HG02885 (cell line): Measurements from ENCODE around the gene SCN8A.
"Not testable (repeated sequence)": the region's sequence is repeated elsewhere in the genome, so short reads cannot be mapped to it uniquely, and the experiment has no call there.

Experiments
- ATAC-seq: cut with Tn5 transposase; IDR thresholded peaks from one replicate; pipeline ENCODE4 v1.9.1; 2021; ENCODE audit warnings: mild to moderate bottlenecking; ENCODE audit not compliant: unreplicated experiment, poor library complexity

SCN8A gene

GRCh38 chr12:51823875-51824565 is 233.0 kb downstream of the SCN8A start:
- no peak for ATAC-seq

- ATAC-seq: no peak
These were observed 234.2 kb downstream of the SCN8A start for GRCh38 chr12:51825216-51825615.

DNA sequence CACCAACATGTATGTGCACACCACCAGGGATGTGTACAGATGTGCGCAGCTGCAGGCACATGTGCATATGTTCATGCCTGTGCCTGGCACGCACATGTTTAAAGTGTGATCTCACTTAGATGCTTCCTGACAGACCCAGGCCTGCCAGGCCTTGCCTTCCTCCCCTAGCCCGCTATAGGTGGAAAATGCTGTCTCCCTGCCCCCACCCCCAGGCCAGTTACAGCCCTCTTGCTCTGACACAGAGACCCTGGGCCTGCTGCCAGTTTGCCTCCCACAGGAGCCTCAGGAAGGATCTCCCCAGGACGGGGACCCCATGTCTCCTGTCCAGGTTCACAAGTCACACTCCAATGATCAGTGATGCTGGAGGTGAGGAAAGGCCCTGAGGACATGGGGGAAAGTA is 235.8 kb downstream of the SCN8A start:
- ATAC-seq: no peak

- ATAC-seq: no peak
These were observed 237.1 kb downstream of the SCN8A start for GRCh38 chr12:51827925-51828818.

DNA sequence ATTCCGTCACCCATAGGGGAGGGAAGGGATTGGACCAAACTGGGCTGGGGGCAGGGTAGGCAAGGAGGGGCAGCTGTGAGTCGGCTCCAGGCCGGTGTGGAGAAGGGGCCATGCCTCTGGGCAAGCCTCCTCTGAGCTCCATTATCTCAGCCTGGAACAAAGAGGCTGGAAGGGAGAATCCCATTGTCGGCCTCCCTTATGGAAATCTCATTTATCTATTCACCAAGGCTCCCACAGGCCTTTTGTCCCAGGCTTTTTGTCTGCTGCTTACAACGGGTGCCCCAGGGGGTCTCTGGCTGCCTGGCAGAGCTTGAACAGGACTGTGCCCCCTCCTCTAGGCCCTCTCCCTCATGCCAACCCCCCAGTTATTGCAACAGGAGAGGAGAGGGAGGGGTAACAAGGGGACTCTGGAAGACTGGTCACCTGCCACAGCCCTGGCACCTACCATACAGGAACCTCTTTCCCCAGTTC is 238.0 kb downstream of the SCN8A start:
- ATAC-seq: no peak

DNA sequence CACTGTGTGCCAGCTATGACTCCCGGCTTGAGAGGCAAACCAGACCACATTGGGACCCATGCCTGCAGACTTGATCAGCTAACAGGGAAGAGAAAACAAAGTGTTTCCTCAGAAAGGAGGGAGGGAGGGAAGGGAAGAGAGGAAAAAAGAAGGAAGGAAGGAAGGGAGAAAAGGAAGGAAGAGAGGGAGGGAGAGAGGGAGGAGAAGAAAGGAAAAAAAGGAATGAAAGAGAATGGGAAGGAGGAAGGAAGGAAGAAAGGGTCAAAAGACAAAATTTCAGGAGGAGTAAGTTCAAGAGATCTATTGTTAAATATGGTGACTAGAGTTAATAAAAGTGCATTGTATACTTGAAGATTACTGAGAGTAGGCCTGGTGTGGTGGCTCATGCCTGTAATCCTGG is 238.6 kb downstream of the SCN8A start:
- ATAC-seq: no peak

DNA sequence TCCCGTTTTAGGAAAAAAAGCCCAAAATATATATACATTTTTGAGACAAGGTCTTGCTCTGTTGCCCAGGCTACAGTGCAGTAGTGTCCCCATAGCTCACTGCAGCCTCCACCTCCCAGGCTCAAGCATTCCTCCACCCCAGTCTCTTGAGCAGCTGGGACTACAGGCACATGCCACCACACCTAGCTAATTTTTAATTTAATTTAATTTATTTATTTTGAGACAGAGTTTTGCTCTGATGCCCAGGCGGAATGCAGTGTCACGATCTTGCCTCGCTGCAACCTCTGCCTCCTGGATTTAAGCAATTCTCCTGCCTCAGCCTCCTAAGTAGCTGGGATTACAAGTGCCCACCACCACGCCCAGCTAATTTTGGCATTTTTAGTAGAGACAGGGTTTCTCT is 240.8 kb downstream of the SCN8A start:
- ATAC-seq: not testable (repeated sequence)

DNA sequence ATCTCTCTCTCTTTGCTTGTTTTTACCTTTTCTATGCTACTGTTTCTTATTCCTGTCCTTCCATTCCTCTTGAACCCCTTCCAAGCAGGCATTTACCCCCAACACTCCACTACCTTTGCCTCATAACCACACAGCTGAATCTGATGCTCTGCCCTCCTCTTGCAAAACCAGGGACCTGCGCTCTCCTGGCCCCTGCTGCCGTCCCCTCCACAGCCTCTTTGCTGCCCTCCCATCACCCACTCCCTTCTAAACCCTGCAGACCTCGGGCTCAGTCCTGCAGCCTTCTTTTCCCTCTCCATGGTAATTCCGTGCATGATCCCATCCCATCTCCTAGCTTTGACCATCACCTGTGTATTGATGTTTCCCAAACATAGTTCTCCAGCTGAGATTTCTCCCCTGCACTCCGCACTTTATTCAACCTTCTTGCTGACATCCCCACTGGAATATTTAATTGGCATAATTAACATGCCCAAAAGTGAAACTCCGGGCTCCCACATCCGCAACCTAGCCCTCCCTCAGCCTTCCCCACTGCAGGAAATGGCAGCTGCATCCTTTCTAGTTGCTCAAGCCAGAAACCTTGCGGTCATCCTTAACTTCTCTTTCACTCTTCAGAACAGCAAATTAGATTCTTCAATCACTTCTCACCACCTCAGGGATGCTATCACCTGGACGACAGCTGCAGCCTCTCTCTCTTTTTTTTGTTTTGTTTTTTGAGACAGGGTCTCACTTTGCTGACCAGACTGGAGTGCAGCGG is 241.5 kb downstream of the SCN8A start:
- ATAC-seq: no peak

DNA sequence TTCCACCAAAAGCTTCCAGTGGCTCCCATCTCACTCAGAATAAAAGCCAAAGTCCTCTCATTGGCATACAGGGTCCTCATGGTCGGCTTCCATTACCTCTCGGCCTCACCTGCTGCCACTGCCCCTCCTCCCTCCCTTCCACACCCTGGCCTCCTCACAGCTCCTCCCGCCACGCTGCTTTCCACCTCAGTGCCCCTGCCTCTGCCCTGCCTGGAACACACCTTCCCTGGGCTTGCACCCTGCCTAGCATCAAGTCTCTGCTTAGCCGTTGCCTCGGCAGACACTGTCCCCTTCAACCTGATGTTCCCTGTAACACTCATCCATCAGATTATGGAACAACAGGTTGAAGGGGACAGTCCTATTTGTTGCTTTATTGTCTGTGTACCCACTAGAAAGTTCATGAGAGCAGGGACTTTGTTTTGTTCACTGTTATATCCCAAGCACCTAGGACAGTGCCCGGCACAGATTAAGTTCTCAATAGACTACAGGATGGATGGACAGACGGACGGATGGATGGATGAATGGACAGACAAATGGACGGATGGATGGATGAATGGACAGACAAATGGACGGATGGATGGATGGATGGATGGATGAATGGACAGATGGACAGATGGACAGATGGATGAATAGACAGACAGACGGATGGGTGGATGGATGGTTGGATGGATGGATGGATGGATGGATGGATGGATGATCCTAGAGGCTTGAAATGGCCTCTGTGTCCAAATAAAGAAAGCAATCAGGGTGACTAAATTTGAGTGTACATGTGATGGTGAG is 242.6 kb downstream of the SCN8A start:
- no peak for ATAC-seq

GRCh38 chr12:51834411-51834810 is 243.4 kb downstream of the SCN8A start:
- no peak for ATAC-seq

- ATAC-seq: no peak
These were observed 245.2 kb downstream of the SCN8A start for GRCh38 chr12:51836041-51836826.

DNA sequence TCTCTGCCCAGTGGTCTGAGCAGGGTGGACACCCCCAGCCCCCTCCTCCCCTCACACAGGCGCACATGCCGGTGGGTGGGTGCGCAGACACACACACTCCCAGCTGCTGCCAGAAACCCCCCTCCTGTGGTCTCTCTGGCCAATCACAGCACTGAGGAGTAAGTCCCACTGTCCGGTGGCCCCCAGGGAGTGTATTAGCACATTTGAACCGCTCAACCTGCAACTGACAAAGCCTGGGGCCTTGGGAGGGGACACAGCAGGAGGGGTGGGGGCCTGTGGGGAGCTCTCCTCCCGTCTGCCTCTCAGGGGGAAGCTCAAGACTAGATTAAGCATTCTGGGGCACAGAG is 245.8 kb downstream of the SCN8A start:
- ATAC-seq: no peak

GRCh38 chr12:51837286-51837685 is 246.3 kb downstream of the SCN8A start:
- no peak for ATAC-seq

DNA sequence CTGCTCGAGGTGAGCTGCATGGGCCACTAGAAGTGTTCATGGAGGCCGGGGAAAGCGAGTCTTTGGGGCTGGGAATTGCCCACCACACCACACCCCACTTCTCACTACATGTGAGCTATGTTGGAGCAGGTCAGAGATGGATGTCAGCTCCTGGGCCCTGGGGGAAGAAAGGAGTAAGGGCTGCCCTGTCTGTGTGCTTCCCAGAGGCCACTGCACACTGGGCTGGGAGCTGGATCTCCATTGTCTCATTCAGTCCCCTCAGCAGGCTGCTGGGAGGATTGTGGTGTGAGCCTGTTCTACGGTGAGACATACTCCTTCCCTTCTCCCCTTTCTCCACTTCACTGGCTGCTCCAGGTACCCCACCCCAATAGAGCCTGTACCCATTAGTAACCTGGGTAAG is 247.0 kb downstream of the SCN8A start:
- no peak for ATAC-seq

DNA sequence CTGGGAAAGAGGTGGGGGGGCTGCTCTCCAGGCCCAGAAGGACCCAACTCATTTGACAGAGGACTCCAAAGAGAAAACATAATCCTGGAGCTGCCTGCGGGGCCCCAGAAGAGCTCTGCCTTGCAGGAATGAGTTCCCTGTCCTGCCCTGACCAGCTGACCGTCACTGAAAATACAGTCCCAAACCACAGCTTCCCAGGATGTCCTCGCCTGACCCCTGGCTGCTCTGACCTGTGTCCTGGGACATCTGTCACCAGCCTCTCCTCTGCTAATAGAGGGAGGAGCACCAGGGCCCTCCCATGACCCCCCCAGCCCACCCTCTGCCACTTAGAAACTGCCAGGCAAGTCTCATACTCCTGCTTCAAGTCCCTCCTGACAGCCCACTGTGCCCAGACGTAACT is 247.7 kb downstream of the SCN8A start:
- no peak for ATAC-seq

- ATAC-seq: no peak
These were observed 248.4 kb downstream of the SCN8A start for GRCh38 chr12:51839310-51839947.

- ATAC-seq: no peak
These were observed 249.9 kb downstream of the SCN8A start for GRCh38 chr12:51840966-51841365.

GRCh38 chr12:51841727-51842126 is 250.7 kb downstream of the SCN8A start:
- ATAC-seq: no peak

- ATAC-seq: no peak
These were observed 253.8 kb downstream of the SCN8A start for GRCh38 chr12:51844854-51845253.
